Measurements from ENCODE around the gene LVRN. TPM values are rescaled to one million over a fixed set of nuclear protein-coding genes. Genes with fewer than 3 reads are reported as not detected.

Gene LVRN
- total and polyA plus RNA-seq, 2 experiments from 2014 or later = 0.31 to 0.45 TPM

- TF ChIP-seq, protein P1, sequence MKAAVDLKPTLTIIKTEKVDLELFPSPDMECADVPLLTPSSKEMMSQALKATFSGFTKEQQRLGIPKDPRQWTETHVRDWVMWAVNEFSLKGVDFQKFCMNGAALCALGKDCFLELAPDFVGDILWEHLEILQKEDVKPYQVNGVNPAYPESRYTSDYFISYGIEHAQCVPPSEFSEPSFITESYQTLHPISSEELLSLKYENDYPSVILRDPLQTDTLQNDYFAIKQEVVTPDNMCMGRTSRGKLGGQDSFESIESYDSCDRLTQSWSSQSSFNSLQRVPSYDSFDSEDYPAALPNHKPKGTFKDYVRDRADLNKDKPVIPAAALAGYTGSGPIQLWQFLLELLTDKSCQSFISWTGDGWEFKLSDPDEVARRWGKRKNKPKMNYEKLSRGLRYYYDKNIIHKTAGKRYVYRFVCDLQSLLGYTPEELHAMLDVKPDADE (IDR thresholded peaks at IDR 0.05) = no peak
- TF ChIP-seq CREB1 (CRISPR knock-in tag; IDR thresholded peaks at IDR 0.05; ENCODE audit: low read depth) = no peak
- TF ChIP-seq, protein P2, sequence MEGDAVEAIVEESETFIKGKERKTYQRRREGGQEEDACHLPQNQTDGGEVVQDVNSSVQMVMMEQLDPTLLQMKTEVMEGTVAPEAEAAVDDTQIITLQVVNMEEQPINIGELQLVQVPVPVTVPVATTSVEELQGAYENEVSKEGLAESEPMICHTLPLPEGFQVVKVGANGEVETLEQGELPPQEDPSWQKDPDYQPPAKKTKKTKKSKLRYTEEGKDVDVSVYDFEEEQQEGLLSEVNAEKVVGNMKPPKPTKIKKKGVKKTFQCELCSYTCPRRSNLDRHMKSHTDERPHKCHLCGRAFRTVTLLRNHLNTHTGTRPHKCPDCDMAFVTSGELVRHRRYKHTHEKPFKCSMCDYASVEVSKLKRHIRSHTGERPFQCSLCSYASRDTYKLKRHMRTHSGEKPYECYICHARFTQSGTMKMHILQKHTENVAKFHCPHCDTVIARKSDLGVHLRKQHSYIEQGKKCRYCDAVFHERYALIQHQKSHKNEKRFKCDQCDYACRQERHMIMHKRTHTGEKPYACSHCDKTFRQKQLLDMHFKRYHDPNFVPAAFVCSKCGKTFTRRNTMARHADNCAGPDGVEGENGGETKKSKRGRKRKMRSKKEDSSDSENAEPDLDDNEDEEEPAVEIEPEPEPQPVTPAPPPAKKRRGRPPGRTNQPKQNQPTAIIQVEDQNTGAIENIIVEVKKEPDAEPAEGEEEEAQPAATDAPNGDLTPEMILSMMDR (conservative IDR thresholded peaks at IDR 0.05; ENCODE audit: low read depth in 2 of 2) = no peak
- TF ChIP-seq, protein P3, sequence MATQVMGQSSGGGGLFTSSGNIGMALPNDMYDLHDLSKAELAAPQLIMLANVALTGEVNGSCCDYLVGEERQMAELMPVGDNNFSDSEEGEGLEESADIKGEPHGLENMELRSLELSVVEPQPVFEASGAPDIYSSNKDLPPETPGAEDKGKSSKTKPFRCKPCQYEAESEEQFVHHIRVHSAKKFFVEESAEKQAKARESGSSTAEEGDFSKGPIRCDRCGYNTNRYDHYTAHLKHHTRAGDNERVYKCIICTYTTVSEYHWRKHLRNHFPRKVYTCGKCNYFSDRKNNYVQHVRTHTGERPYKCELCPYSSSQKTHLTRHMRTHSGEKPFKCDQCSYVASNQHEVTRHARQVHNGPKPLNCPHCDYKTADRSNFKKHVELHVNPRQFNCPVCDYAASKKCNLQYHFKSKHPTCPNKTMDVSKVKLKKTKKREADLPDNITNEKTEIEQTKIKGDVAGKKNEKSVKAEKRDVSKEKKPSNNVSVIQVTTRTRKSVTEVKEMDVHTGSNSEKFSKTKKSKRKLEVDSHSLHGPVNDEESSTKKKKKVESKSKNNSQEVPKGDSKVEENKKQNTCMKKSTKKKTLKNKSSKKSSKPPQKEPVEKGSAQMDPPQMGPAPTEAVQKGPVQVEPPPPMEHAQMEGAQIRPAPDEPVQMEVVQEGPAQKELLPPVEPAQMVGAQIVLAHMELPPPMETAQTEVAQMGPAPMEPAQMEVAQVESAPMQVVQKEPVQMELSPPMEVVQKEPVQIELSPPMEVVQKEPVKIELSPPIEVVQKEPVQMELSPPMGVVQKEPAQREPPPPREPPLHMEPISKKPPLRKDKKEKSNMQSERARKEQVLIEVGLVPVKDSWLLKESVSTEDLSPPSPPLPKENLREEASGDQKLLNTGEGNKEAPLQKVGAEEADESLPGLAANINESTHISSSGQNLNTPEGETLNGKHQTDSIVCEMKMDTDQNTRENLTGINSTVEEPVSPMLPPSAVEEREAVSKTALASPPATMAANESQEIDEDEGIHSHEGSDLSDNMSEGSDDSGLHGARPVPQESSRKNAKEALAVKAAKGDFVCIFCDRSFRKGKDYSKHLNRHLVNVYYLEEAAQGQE (IDR thresholded peaks at IDR 0.05; ENCODE audit: unreplicated experiment) = no peak
- TF ChIP-seq JUNB (IDR thresholded peaks at IDR 0.05; ENCODE audit: unreplicated experiment) = no peak
- no peak for TF ChIP-seq EZH2phosphoT487 (IDR thresholded peaks at IDR 0.05; ENCODE audit: unreplicated experiment)
- TF ChIP-seq ZNF331 (CRISPR knock-in tag; IDR thresholded peaks at IDR 0.05; ENCODE audit: low read depth) = no peak
- no peak for TF ChIP-seq EZH2 (IDR thresholded peaks at IDR 0.05; ENCODE audit: low read depth, unreplicated experiment)
Observed at GRCh38 chr5:115946655-115947054, 15.6 kb upstream of the LVRN start (continued).

DNA sequence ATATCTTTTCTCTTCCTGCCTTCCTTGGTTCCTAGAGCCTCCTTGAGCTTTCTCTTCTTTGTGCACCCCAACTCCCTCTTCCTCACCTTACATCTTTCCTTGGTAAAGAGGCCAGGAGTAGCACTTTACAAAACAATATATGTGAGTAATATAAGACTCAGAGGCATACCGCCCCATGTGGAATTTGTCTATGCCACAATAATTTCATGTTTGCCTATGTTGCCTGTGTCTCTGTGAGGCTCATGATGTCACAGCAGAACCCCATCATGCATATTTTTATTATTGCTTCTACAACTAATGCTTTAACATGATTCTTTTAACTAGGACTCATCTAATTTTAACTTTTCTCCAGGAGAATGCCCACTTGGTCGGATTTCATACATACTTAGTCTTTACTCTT is 15.0 kb upstream of the LVRN start:
- H3K4me2 ChIP-seq = no peak overlapping the region
- no peaks in the 10 kb centered on the region for H3K27me3 ChIP-seq (ENCODE audit: insufficient read depth)
- no peak overlapping the region for H3K4me3 Mint-ChIP-seq
- H3K4me3 ChIP-seq = no peak overlapping the region
- DNase-seq (ENCODE audit: low spot score) (no peak), ATAC-seq (no peak)
- 0 out of 2 replicates have a peak, but pooled peaks cover under 1% of the 10 kb centered on the region for H3K4me1 ChIP-seq (ENCODE audit: insufficient read depth)
- H3K27ac ChIP-seq (ENCODE audit: low read depth) = no peak overlapping the region
- H4K20me1 ChIP-seq (replicated peaks; ENCODE audit: insufficient read depth) = no peaks in the 10 kb centered on the region
- no peak overlapping the region for H3K27ac Mint-ChIP-seq
- H3K9me2 ChIP-seq (ENCODE audit: insufficient read depth) = peaks cover 10% of the 10 kb centered on the region
- no peaks in the 10 kb centered on the region for H3K36me3 Mint-ChIP-seq (ENCODE audit: low read depth)
- no peaks in the 10 kb centered on the region for H3K79me2 ChIP-seq (replicated peaks; ENCODE audit: insufficient read depth)
- H3K27me3 Mint-ChIP-seq (ENCODE audit: insufficient read depth, low read depth, poor library complexity) = peaks cover 3% of the 10 kb centered on the region
- no peaks in the 10 kb centered on the region for H3K36me3 ChIP-seq (ENCODE audit: insufficient read depth)
- peaks cover 4% of the 10 kb centered on the region; the same call in 2 of the 3 replicates for H3K4me1 Mint-ChIP-seq
- no peaks in the 10 kb centered on the region for H3F3A ChIP-seq (replicated peaks; ENCODE audit: low read depth)
- peaks cover under 1% of the 10 kb centered on the region; the same call in 1 of the 3 replicates for H3K9me3 Mint-ChIP-seq
- H2AFZ ChIP-seq = no peak overlapping the region
- no peak for TF ChIP-seq EZH2phosphoT487 (IDR thresholded peaks at IDR 0.05; ENCODE audit: unreplicated experiment)
- TF ChIP-seq, protein P4, sequence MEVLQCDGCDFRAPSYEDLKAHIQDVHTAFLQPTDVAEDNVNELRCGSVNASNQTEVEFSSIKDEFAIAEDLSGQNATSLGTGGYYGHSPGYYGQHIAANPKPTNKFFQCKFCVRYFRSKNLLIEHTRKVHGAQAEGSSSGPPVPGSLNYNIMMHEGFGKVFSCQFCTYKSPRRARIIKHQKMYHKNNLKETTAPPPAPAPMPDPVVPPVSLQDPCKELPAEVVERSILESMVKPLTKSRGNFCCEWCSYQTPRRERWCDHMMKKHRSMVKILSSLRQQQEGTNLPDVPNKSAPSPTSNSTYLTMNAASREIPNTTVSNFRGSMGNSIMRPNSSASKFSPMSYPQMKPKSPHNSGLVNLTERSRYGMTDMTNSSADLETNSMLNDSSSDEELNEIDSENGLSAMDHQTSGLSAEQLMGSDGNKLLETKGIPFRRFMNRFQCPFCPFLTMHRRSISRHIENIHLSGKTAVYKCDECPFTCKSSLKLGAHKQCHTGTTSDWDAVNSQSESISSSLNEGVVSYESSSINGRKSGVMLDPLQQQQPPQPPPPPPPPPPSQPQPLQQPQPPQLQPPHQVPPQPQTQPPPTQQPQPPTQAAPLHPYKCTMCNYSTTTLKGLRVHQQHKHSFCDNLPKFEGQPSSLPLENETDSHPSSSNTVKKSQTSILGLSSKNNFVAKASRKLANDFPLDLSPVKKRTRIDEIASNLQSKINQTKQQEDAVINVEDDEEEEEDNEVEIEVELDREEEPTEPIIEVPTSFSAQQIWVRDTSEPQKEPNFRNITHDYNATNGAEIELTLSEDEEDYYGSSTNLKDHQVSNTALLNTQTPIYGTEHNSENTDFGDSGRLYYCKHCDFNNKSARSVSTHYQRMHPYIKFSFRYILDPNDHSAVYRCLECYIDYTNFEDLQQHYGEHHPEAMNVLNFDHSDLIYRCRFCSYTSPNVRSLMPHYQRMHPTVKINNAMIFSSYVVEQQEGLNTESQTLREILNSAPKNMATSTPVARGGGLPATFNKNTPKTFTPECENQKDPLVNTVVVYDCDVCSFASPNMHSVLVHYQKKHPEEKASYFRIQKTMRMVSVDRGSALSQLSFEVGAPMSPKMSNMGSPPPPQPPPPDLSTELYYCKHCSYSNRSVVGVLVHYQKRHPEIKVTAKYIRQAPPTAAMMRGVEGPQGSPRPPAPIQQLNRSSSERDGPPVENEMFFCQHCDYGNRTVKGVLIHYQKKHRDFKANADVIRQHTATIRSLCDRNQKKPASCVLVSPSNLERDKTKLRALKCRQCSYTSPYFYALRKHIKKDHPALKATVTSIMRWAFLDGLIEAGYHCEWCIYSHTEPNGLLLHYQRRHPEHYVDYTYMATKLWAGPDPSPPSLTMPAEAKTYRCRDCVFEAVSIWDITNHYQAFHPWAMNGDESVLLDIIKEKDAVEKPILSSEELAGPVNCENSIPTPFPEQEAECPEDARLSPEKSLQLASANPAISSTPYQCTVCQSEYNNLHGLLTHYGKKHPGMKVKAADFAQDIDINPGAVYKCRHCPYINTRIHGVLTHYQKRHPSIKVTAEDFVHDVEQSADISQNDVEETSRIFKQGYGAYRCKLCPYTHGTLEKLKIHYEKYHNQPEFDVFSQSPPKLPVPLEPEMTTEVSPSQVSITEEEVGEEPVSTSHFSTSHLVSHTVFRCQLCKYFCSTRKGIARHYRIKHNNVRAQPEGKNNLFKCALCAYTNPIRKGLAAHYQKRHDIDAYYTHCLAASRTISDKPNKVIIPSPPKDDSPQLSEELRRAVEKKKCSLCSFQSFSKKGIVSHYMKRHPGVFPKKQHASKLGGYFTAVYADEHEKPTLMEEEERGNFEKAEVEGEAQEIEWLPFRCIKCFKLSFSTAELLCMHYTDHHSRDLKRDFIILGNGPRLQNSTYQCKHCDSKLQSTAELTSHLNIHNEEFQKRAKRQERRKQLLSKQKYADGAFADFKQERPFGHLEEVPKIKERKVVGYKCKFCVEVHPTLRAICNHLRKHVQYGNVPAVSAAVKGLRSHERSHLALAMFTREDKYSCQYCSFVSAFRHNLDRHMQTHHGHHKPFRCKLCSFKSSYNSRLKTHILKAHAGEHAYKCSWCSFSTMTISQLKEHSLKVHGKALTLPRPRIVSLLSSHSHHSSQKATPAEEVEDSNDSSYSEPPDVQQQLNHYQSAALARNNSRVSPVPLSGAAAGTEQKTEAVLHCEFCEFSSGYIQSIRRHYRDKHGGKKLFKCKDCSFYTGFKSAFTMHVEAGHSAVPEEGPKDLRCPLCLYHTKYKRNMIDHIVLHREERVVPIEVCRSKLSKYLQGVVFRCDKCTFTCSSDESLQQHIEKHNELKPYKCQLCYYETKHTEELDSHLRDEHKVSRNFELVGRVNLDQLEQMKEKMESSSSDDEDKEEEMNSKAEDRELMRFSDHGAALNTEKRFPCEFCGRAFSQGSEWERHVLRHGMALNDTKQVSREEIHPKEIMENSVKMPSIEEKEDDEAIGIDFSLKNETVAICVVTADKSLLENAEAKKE (CRISPR knock-in tag; IDR thresholded peaks at IDR 0.05) = no peak
- no peak for TF ChIP-seq CREB1 (CRISPR knock-in tag; IDR thresholded peaks at IDR 0.05; ENCODE audit: low read depth)
- TF ChIP-seq, protein P2 (conservative IDR thresholded peaks at IDR 0.05; ENCODE audit: low read depth in 2 of 2) = no peak
